ENCODE results near the gene SCAI. TPM values are rescaled to one million over a fixed set of nuclear protein-coding genes. Genes with fewer than 3 reads are reported as not detected.

The SCAI gene
- total RNA-seq, 1 experiment from 2014 or later = 13.0 TPM

DNA sequence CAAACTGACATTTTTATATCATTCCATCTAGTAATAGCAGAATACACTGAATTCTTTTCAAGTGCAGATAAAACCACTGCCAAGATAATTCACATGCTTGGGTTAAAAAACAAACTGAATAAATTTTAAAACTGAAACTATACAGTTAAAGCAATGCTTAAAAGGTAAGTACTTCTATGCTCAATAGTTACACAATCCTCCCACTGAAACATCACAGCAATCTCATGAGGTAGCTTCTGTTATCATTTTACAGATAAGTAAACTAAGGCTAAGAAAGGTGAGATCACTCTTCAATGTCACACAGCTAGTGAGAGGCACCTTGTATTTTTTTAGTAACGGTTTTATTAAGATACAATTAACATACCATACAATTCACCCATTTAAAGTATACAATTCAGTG lies 189.1 kb downstream of the SCAI start:
- TF ChIP-seq, protein P1, sequence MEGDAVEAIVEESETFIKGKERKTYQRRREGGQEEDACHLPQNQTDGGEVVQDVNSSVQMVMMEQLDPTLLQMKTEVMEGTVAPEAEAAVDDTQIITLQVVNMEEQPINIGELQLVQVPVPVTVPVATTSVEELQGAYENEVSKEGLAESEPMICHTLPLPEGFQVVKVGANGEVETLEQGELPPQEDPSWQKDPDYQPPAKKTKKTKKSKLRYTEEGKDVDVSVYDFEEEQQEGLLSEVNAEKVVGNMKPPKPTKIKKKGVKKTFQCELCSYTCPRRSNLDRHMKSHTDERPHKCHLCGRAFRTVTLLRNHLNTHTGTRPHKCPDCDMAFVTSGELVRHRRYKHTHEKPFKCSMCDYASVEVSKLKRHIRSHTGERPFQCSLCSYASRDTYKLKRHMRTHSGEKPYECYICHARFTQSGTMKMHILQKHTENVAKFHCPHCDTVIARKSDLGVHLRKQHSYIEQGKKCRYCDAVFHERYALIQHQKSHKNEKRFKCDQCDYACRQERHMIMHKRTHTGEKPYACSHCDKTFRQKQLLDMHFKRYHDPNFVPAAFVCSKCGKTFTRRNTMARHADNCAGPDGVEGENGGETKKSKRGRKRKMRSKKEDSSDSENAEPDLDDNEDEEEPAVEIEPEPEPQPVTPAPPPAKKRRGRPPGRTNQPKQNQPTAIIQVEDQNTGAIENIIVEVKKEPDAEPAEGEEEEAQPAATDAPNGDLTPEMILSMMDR (IDR thresholded peaks at IDR 0.05; ENCODE audit: insufficient read depth in 1 of 2, low read depth in 1 of 2, low read length in 1 of 2, severe bottlenecking in 1 of 2, unreplicated experiment in 1 of 2) = no peak
- Mint-ChIP-seq H3K4me3 (ENCODE audit: unreplicated experiment) (no peak overlapping the region), H3K9me3 (ENCODE audit: unreplicated experiment) (no peaks in the 10 kb centered on the region), H3K27me3 (ENCODE audit: insufficient read depth, unreplicated experiment) (no peaks in the 10 kb centered on the region), H3K27ac (ENCODE audit: unreplicated experiment) (no peak overlapping the region), H3K36me3 (ENCODE audit: insufficient read depth, unreplicated experiment) (no peaks in the 10 kb centered on the region), H3K4me1 (ENCODE audit: low read depth, unreplicated experiment) (no peaks in the 10 kb centered on the region)
- intact Hi-C loops (cut with micrococcal nuclease; ENCODE audit: unreplicated experiment) = no loop called here
- Histone ChIP-seq H3K36me3 (ENCODE audit: control insufficient read depth, insufficient read depth, low read length) (no peaks in the 10 kb centered on the region), H3K9me3 (no peaks in the 10 kb centered on the region; the same call in 1 of the 2 replicates), H3K4me1 (no peaks in the 10 kb centered on the region), H3K27me3 (replicated peaks; ENCODE audit: control insufficient read depth, insufficient read depth, low read length) (no peaks in the 10 kb centered on the region), H3K4me3 (ENCODE audit: low read depth, low read length) (no peak overlapping the region)
- CTCF ChIA-PET = no interaction called here
- BruUV-seq (replicated peaks) = no TSS peak
- no peak for DNase-seq
- POLR2A ChIA-PET = no interaction called here

DNA sequence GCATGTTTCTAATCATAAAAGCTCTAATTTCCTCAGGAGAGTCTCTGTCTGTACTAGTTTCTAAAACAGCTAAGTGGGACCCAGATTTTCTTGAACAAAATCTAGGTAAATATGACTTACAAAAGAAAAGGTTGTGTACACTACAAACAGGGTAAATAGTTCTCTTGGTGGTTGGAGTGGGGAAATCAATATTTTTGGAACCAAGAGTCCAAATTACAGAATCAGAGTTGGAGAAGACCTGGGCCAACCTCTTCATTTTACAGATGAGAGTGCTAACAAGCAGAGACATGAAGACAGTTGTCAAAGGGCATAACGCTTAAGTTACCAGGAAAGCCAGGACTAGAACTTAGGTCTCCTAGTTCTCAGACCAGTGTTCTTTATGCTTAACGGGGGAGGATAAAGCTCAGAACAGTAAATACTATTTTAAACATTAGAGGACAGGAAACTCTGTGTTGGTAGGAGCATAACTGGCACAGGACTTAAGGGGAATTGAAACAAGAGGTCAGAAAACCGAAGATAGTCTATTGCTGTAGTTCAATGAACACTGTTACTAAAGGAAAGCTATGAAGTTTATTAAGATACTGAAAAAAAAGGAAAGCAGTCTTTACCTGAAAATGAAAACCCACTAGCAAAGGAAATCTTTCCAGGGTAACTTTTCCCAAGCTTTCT lies 193.1 kb downstream of the SCAI start:
- intact Hi-C loops (cut with micrococcal nuclease; ENCODE audit: unreplicated experiment) = no loop called here
- Histone ChIP-seq H3K4me1 (no peaks in the 10 kb centered on the region), H3K4me3 (ENCODE audit: low read depth, low read length) (no peak overlapping the region), H3K9me3 (no peaks in the 10 kb centered on the region), H3K27me3 (replicated peaks; ENCODE audit: control insufficient read depth, insufficient read depth, low read length) (no peaks in the 10 kb centered on the region), H3K36me3 (ENCODE audit: control insufficient read depth, insufficient read depth, low read length) (no peaks in the 10 kb centered on the region)
- ChIA-PET POLR2A (no interaction called here), CTCF (no interaction called here)
- no peak overlapping the region for H3K4me3 Mint-ChIP-seq (ENCODE audit: unreplicated experiment)
- TF ChIP-seq, protein P1 (IDR thresholded peaks at IDR 0.05; ENCODE audit: insufficient read depth in 1 of 2, low read depth in 1 of 2, low read length in 1 of 2, severe bottlenecking in 1 of 2, unreplicated experiment in 1 of 2) = no peak
- no peak for DNase-seq
- no peaks in the 10 kb centered on the region for H3K4me1 Mint-ChIP-seq (ENCODE audit: low read depth, unreplicated experiment)
- no TSS peak for BruUV-seq (replicated peaks)
- no peaks in the 10 kb centered on the region for H3K27me3 Mint-ChIP-seq (ENCODE audit: insufficient read depth, unreplicated experiment)
- no peaks in the 10 kb centered on the region for H3K36me3 Mint-ChIP-seq (ENCODE audit: insufficient read depth, unreplicated experiment)
- no peak overlapping the region for H3K27ac Mint-ChIP-seq (ENCODE audit: unreplicated experiment)
- no peaks in the 10 kb centered on the region for H3K9me3 Mint-ChIP-seq (ENCODE audit: unreplicated experiment)

DNA sequence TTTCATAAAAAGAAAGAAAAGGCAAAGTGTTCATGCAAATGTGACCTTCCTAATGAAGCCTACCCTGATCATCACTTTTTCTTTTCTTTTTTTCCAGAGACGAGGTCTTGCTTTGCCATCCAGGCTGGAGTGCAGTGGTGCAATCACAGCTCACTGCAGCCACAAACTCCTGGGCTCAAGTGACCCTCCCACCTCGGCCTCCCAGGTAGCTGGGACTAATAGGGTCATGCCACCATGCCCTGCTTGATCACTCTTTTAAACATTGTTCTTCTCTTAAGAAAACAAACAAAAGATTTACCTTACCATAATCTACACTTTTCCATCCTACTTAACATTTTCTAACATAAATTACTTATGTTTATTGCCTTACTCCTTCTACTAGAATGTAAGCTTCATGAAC lies 193.9 kb downstream of the SCAI start:
- no peaks in the 10 kb centered on the region for H3K36me3 Mint-ChIP-seq (ENCODE audit: insufficient read depth, unreplicated experiment)
- H3K27me3 Mint-ChIP-seq (ENCODE audit: insufficient read depth, unreplicated experiment) = no peaks in the 10 kb centered on the region
- BruUV-seq (replicated peaks) = no TSS peak
- H3K4me1 ChIP-seq = no peaks in the 10 kb centered on the region
- POLR2A ChIA-PET = no interaction called here
- CTCF ChIA-PET = no interaction called here
- no peak for DNase-seq
- H3K9me3 ChIP-seq = no peaks in the 10 kb centered on the region
- H3K27me3 ChIP-seq (replicated peaks; ENCODE audit: control insufficient read depth, insufficient read depth, low read length) = no peaks in the 10 kb centered on the region
- intact Hi-C loops (cut with micrococcal nuclease; ENCODE audit: unreplicated experiment) = no loop called here
- no peak overlapping the region for H3K4me3 Mint-ChIP-seq (ENCODE audit: unreplicated experiment)
- no peak overlapping the region for H3K27ac Mint-ChIP-seq (ENCODE audit: unreplicated experiment)
- H3K9me3 Mint-ChIP-seq (ENCODE audit: unreplicated experiment) = no peaks in the 10 kb centered on the region
- H3K4me3 ChIP-seq (ENCODE audit: low read depth, low read length) = no peak overlapping the region
- H3K4me1 Mint-ChIP-seq (ENCODE audit: low read depth, unreplicated experiment) = no peaks in the 10 kb centered on the region
- TF ChIP-seq, protein P1 (IDR thresholded peaks at IDR 0.05; ENCODE audit: insufficient read depth in 1 of 2, low read depth in 1 of 2, low read length in 1 of 2, severe bottlenecking in 1 of 2, unreplicated experiment in 1 of 2) = no peak
- H3K36me3 ChIP-seq (ENCODE audit: control insufficient read depth, insufficient read depth, low read length) = no peaks in the 10 kb centered on the region

Measured in Caco-2 (cell line).